ENCODE measurements around the gene ZNF593.

DNA sequence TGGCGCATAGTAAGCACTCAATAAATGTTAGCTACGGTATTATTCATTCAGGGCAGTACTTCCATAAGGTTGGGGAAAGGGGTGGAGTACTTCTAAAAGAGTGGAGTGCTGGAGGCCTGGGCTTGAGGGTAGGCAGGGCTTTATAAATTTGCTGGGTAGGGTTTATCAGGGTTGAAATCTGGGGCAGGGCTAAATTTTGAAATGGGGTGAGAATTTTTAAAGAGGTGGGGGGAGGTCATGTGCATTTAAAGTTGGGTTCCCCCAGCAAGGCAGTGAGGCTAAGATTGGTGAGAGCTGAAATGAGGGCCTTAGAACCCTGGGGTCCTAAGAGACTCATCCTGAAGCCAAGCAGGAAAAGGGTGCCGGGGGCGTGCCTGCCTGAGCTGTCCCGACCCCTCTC lies 30.7 kb downstream of the ZNF593 start:
- TF ChIP-seq, protein P1, sequence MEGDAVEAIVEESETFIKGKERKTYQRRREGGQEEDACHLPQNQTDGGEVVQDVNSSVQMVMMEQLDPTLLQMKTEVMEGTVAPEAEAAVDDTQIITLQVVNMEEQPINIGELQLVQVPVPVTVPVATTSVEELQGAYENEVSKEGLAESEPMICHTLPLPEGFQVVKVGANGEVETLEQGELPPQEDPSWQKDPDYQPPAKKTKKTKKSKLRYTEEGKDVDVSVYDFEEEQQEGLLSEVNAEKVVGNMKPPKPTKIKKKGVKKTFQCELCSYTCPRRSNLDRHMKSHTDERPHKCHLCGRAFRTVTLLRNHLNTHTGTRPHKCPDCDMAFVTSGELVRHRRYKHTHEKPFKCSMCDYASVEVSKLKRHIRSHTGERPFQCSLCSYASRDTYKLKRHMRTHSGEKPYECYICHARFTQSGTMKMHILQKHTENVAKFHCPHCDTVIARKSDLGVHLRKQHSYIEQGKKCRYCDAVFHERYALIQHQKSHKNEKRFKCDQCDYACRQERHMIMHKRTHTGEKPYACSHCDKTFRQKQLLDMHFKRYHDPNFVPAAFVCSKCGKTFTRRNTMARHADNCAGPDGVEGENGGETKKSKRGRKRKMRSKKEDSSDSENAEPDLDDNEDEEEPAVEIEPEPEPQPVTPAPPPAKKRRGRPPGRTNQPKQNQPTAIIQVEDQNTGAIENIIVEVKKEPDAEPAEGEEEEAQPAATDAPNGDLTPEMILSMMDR (conservative IDR thresholded peaks at IDR 0.05 in 1 of 2, IDR thresholded peaks at IDR 0.05 in 1 of 2; ENCODE audit: extremely low read depth in 1 of 2, insufficient read depth in 1 of 2, low read depth in 1 of 2, low read length in 2 of 2), result no peak
- no peak for TF ChIP-seq EZH2 (IDR thresholded peaks at IDR 0.05; ENCODE audit: borderline replicate concordance, low read length)
